H9 (cell line): ENCODE data around the gene ATXN7. TPM values are rescaled to one million over a fixed set of nuclear protein-coding genes. Genes with fewer than 3 reads are reported as not detected.

Source experiments
- DNase-seq: peaks from one replicate; pipeline ENCODE4 v3.0.0-alpha.2; 2017
- H2AFZ ChIP-seq: one replicate; pipeline ENCODE4 v1.6.1; 2013; ENCODE audit warnings: mild to moderate bottlenecking, low read length, control low read depth, moderate library complexity
- H2AK5ac ChIP-seq: 2 replicates; pipeline ENCODE4 v1.6.1; 2013; ENCODE audit warnings: low read length, control low read depth, mixed read lengths; ENCODE audit not compliant: insufficient read length
- H2BK120ac ChIP-seq: one replicate; pipeline ENCODE4 v1.6.1; 2013; ENCODE audit warnings: low read depth, mild to moderate bottlenecking, low read length, control low read depth, inconsistent platforms; ENCODE audit not compliant: poor library complexity, severe bottlenecking
- H2BK12ac ChIP-seq: 2 replicates; pipeline ENCODE4 v1.6.1; 2013; ENCODE audit warnings: low read length, control low read depth, mixed read lengths, low read depth; ENCODE audit not compliant: insufficient read length
- H2BK15ac ChIP-seq: 2 replicates; pipeline ENCODE4 v1.6.1; 2013; ENCODE audit warnings: low read depth, low read length, control low read depth
- H2BK20ac ChIP-seq: one replicate; pipeline ENCODE4 v1.6.1; 2013; ENCODE audit warnings: low read depth, mild to moderate bottlenecking, low read length, control low read depth, inconsistent platforms; ENCODE audit not compliant: poor library complexity, severe bottlenecking
- H2BK5ac ChIP-seq: 2 replicates; pipeline ENCODE4 v1.6.1; 2013; ENCODE audit warnings: low read length, control low read depth, mixed read lengths; ENCODE audit not compliant: insufficient read length
- H3K14ac ChIP-seq: 2 replicates; pipeline ENCODE4 v1.6.1; 2013; ENCODE audit warnings: low read length, control low read depth; ENCODE audit not compliant: insufficient read depth
- H3K18ac ChIP-seq: 2 replicates; pipeline ENCODE4 v1.6.1; 2013; ENCODE audit warnings: low read depth, mild to moderate bottlenecking, mixed read lengths, low read length, control low read depth; ENCODE audit not compliant: insufficient read length
- H3K23ac ChIP-seq: 2 replicates; pipeline ENCODE4 v1.6.1; 2013; ENCODE audit warnings: low read length, control low read depth, mixed read lengths, low read depth; ENCODE audit not compliant: insufficient read length
- H3K23me2 ChIP-seq: 2 replicates; pipeline ENCODE4 v1.6.1; 2013; ENCODE audit warnings: low read depth, mild to moderate bottlenecking, mixed read lengths, low read length, control low read depth; ENCODE audit not compliant: insufficient read length, poor library complexity, severe bottlenecking
- H3K27ac ChIP-seq: 2 replicates; pipeline ENCODE4 v1.5.1; 2013; ENCODE audit warnings: low read length, control low read depth, mixed read lengths, low read depth; ENCODE audit not compliant: insufficient read length
- H3K27me3 ChIP-seq: 2 replicates; pipeline ENCODE4 v1.6.1; 2013; ENCODE audit warnings: low read length, control low read depth, inconsistent platforms; ENCODE audit not compliant: insufficient read depth
- H3K4ac ChIP-seq: 2 replicates; pipeline ENCODE4 v1.6.1; 2013; ENCODE audit warnings: low read depth, mild to moderate bottlenecking, control low read depth, inconsistent platforms, low read length, moderate library complexity
- H3K4me1 ChIP-seq: 2 replicates; pipeline ENCODE4 v1.6.1; 2013; ENCODE audit warnings: low read length, control low read depth, inconsistent platforms; ENCODE audit not compliant: insufficient read depth
- H3K4me2 ChIP-seq: 2 replicates; pipeline ENCODE4 v1.6.1; 2013; ENCODE audit warnings: low read length, control low read depth, mixed read lengths; ENCODE audit not compliant: insufficient read length, insufficient read depth
- H3K56ac ChIP-seq: 2 replicates; pipeline ENCODE4 v1.6.1; 2013; ENCODE audit warnings: low read depth, mild to moderate bottlenecking, mixed read lengths, low read length, control low read depth; ENCODE audit not compliant: insufficient read length
- H3K79me1 ChIP-seq: 2 replicates; pipeline ENCODE4 v1.6.1; 2013; ENCODE audit warnings: low read depth, mild to moderate bottlenecking, moderate library complexity, low read length, control low read depth, inconsistent platforms; ENCODE audit not compliant: insufficient read depth, poor library complexity, severe bottlenecking
- H3K79me2 ChIP-seq: 2 replicates; pipeline ENCODE4 v1.6.1; 2013; ENCODE audit warnings: low read length, control low read depth, inconsistent platforms; ENCODE audit not compliant: insufficient read depth
- H3K9ac ChIP-seq: 2 replicates; pipeline ENCODE4 v1.6.1; 2013; ENCODE audit warnings: low read length, control low read depth, mixed read lengths; ENCODE audit not compliant: insufficient read length; ENCODE audit errors: extremely low read depth
- H3K9me3 ChIP-seq: one replicate; pipeline ENCODE4 v1.6.1; 2013; ENCODE audit warnings: low read depth, low read length, inconsistent platforms; ENCODE audit not compliant: control insufficient read depth
- H3T11ph ChIP-seq: one replicate; pipeline ENCODE4 v1.6.1; 2013; ENCODE audit warnings: mild to moderate bottlenecking, low read length, control low read depth, inconsistent platforms
- H4K20me1 ChIP-seq: one replicate; pipeline ENCODE4 v1.6.1; 2013; ENCODE audit not compliant: control insufficient read depth, insufficient read length, insufficient read depth
- H4K5ac ChIP-seq: 2 replicates; pipeline ENCODE4 v1.6.1; 2013; ENCODE audit warnings: low read depth, mild to moderate bottlenecking, mixed read lengths, low read length, control low read depth; ENCODE audit not compliant: insufficient read length
- H4K8ac ChIP-seq: replicated peaks from 2 replicates; pipeline ENCODE4 v1.6.1; 2013; ENCODE audit warnings: low read length, control low read depth, mixed read lengths, low read depth; ENCODE audit not compliant: insufficient read length
- H4K91ac ChIP-seq: 2 replicates; pipeline ENCODE4 v1.6.1; 2013; ENCODE audit warnings: low read depth, mild to moderate bottlenecking, moderate library complexity, mixed read lengths, low read length, control low read depth; ENCODE audit not compliant: insufficient read length
- H3K27ac Mint-ChIP-seq, 3 experiments: 2 replicates in 2 of 3; 3 replicates in 1 of 3; pipeline ENCODE4 v1.8.0; 2020 to 2021; ENCODE audit warnings: mixed read lengths in 3 of 3, mild to moderate bottlenecking in 1 of 3, moderate library complexity in 1 of 3
- H3K27me3 Mint-ChIP-seq: 2 replicates; pipeline ENCODE4 v1.8.0; 2021; ENCODE audit warnings: low read depth, mild to moderate bottlenecking, moderate library complexity, mixed read lengths
- H3K36me3 Mint-ChIP-seq, 3 experiments: 2 replicates in 2 of 3; 3 replicates in 1 of 3; pipeline ENCODE4 v1.8.0; 2020 to 2021; ENCODE audit warnings: low read depth in 3 of 3, mixed read lengths in 3 of 3; ENCODE audit not compliant: insufficient read depth in 1 of 3
- H3K4me1 Mint-ChIP-seq, 2 experiments: 2 replicates each; pipeline ENCODE4 v1.8.0; 2020; ENCODE audit warnings: mixed read lengths in 2 of 2
- H3K4me3 Mint-ChIP-seq, 2 experiments: 2 replicates in 1 of 2; 3 replicates in 1 of 2; pipeline ENCODE4 v1.8.0; 2020 to 2021; ENCODE audit warnings: mild to moderate bottlenecking in 2 of 2, mixed read lengths in 2 of 2, moderate library complexity in 1 of 2
- H3K9me3 Mint-ChIP-seq, 2 experiments: 2 replicates in 1 of 2; 3 replicates in 1 of 2; pipeline ENCODE4 v1.8.0; 2020; ENCODE audit warnings: mild to moderate bottlenecking in 2 of 2, mixed read lengths in 2 of 2, moderate library complexity in 1 of 2
- WGBS: extraction: QIAGEN DNeasy Blood & Tissue Kit; methylation state at CpG from one replicate; pipeline ENCODE4 v1.1.7; 2013; ENCODE audit warnings: missing lambda C conversion rate, low lambda C conversion rate, mixed read lengths; ENCODE audit not compliant: insufficient read length; ENCODE audit errors: extremely low coverage; 5-methylcytosine and 5-hydroxymethylcytosine counted together
- total RNA-seq: library from RNA; stranded (reverse); gene quantifications from 2 replicates; pipeline ENCODE4 v1.2.1, GENCODE V29; 2021
- TF ChIP-seq, protein P1 (sequence below): fragments of 200-600 bp; sonication (generic); conservative IDR thresholded peaks from 3 replicates; pipeline ENCODE4 v1.8.0; 2021; ENCODE audit warnings: antibody characterized with exemption, mild to moderate bottlenecking

ATXN7 gene
- total RNA-seq, 1 experiment from 2014 or later: 21.5 TPM

GRCh38 chr3:64023861-64024223 lies 160.2 kb downstream of the ATXN7 start:
- Histone ChIP-seq H3K79me2 (peaks cover 11% of the 10 kb centered on the region; the same call in 1 of the 2 replicates), H3K27me3 (no peaks in the 10 kb centered on the region), H2BK12ac (no peak overlapping the region), H4K20me1 (no peaks in the 10 kb centered on the region), H3K4ac (no peak overlapping the region), H3K9ac (no peak overlapping the region), H2BK120ac (no peak overlapping the region), H2BK5ac (no peak overlapping the region), H3K4me1 (0 out of 2 replicates have a peak, but pooled peaks cover 2% of the 10 kb centered on the region), H3K27ac (no peak overlapping the region), H4K91ac (no peak overlapping the region), H3K4me2 (no peak overlapping the region), H2AK5ac (no peak overlapping the region), H3K23ac (no peak overlapping the region), H2AFZ (no peak overlapping the region), H3K79me1 (no peaks in the 10 kb centered on the region), H4K8ac (no peak overlapping the region), H3K56ac (no peak overlapping the region), H3K14ac (no peak overlapping the region), H2BK20ac (no peak overlapping the region), H3K9me3 (no peaks in the 10 kb centered on the region), H3K18ac (no peak overlapping the region), H4K5ac (no peak overlapping the region), H3T11ph (no peak overlapping the region), H3K23me2 (peaks cover 3% of the 10 kb centered on the region), H2BK15ac (no peak overlapping the region)
- H3K4me3 Mint-ChIP-seq: peak overlapping the region; percentile 87 to 88
- TF ChIP-seq, protein P1, sequence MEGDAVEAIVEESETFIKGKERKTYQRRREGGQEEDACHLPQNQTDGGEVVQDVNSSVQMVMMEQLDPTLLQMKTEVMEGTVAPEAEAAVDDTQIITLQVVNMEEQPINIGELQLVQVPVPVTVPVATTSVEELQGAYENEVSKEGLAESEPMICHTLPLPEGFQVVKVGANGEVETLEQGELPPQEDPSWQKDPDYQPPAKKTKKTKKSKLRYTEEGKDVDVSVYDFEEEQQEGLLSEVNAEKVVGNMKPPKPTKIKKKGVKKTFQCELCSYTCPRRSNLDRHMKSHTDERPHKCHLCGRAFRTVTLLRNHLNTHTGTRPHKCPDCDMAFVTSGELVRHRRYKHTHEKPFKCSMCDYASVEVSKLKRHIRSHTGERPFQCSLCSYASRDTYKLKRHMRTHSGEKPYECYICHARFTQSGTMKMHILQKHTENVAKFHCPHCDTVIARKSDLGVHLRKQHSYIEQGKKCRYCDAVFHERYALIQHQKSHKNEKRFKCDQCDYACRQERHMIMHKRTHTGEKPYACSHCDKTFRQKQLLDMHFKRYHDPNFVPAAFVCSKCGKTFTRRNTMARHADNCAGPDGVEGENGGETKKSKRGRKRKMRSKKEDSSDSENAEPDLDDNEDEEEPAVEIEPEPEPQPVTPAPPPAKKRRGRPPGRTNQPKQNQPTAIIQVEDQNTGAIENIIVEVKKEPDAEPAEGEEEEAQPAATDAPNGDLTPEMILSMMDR: no peak
- H3K4me1 Mint-ChIP-seq: peaks cover 22 to 25% of the 10 kb centered on the region in 2 experiments
- no CpG with 5 or more reads among the region's 5 CpGs for WGBS
- DNase-seq: no peak
- no peaks in the 10 kb centered on the region; a peak in 1 of 5 replicates for H3K9me3 Mint-ChIP-seq
- peaks cover 3% of the 10 kb centered on the region; the same call in 1 of the 2 replicates for H3K27me3 Mint-ChIP-seq
- peak overlapping the region in 1 of 3 experiments; percentile 35; a peak in 2 of 7 replicates for H3K27ac Mint-ChIP-seq
- peaks cover 12 to 29% (median 27%) of the 10 kb centered on the region in 3 experiments; a peak in 5 of 7 replicates for H3K36me3 Mint-ChIP-seq
